GDM1 (cell line): ENCODE results near the gene TANC1.
"Not testable (repeated sequence)": the region's sequence is repeated elsewhere in the genome, so short reads cannot be mapped to it uniquely, and the experiment has no call there.

Source experiments
- DNase-seq: peaks from one replicate; lab custom pipeline; 2025; lab: John Stamatoyannopoulos, UW

The TANC1 gene

DNA sequence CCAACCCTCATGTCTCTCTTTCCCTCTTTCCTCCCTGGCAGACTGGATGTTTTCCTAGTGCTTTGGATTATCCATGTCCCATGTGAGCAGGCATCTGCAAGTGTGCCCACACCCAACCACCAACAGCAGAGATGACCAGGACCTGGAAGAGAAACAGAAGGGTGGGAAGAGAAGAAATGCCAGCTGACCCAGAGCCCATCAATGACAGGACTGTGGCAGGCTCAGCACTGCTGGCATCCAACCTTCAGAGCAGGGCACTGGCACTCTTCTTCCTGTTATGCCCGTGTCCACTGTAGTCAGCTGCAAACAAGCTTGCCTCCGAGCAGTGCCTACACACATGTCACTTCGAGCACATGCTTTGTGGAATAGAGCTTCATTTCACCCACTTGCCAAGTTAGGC lies 121.1 kb downstream of the TANC1 start:
- no peak for DNase-seq

DNA sequence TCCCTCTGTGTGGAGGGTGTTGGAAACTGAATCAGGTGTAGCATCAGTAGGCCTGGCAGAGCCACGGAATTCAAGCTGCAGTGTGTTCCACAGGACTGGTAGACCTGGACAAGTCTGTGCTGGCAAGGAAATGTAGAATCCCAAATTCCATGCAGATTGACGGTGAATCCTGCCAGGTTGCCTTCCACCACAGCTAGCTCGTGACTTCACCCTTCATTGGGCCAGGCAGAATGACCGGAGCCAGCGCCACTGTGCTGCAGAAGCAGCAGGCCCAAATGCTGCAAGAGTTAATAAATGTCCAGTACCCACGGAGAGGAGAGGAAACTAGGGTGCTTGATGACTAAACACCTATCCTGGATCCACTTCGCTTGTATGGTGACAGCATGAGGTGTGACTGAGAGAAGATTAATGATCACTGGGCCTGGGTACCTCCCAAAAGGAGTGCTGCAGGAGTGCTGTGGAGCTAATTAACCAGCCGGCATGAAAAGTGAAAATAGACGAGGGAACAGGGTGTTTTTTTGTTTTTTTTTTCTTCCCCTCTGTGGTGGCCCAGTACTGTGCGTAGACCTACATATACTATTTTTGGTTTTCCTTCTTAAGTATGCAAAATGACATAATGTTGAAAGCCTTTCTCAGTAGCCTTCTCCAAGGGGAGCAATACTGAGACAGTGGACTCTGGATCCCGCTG lies 122.2 kb downstream of the TANC1 start:
- DNase-seq = no peak

DNA sequence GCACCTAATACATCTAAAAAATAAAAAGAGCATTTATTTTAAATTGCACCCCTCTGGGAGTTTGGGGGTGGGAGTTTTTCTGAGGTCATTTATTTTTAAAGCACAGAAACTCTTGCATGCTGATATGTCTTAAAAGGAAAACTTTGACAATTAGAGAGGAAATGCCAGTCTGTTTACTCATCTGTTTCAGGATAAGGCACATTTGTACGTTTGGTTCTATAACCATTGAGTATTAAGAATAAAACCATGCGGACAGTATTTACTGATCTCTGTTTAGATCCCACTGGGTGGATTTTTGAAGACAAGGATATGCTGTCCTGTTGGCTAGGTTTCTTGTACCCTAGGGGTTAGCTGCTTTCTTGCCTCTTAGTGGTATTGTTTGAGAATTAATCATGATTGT lies 122.9 kb downstream of the TANC1 start:
- DNase-seq = no peak

DNA sequence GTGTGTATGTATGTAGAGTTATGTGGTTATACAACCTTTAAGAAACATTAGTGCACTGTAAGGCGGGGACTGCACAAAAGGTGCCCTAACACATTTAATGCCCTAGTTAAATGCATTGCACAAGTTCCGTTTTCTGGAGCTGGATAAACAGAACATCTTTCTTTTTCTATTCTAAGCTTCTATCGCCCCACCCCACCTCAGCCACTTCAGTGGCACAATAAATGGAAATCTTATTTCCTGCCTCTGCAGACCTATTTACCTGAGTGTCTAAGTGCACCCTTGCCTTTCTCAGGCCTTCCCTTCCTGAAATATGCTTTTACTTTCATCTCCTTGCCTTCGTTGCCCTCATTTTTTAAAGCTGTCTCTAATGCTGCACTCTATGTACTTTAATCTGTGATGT lies 123.5 kb downstream of the TANC1 start:
- no peak for DNase-seq

DNA sequence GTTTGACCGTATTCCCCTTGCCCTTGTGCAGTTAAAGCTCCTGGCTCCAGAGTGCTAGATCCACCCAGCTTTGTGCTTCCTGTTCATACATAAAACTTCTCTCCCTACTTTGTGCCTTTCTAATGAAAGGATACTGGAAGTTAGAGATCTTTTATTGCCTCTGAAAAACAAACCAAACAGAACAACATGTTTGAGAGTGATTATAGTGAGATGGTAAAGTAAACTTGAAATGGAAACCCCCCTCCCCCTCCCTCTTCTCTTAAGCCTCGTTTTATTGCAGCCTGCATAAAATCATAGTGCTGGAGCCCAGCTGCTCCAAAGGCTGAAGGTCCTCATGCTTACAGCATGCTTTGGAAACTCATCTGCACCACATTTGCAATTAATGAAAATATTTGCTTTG lies 125.1 kb downstream of the TANC1 start:
- no peak for DNase-seq

DNA sequence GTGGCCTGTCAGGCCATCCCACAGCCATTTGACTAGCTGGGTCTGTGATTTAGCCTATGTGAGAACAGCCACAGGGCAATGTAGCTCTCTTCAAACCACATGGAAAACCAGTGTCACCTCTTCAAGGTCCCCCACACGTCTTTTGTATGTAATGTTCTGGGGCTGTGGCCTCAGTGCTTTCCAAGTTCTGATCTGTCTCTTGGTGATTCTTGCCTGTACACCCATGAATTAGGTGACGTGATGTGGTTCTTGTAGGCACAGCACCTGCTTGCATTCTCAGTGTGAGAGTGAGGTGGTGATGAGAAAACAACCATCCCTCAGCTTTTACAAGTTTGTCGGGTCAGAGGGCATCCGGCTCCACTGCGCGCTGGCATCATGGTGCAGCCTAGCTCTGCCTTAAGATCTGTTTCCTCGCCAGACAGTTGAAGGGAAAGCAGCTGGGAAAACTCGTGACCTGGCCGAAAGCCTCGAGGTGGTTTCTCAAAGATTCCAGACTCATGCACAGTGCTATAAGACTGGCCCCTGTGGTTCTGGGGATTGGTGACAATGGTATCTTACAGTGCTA lies 125.8 kb downstream of the TANC1 start:
- DNase-seq = no peak

DNA sequence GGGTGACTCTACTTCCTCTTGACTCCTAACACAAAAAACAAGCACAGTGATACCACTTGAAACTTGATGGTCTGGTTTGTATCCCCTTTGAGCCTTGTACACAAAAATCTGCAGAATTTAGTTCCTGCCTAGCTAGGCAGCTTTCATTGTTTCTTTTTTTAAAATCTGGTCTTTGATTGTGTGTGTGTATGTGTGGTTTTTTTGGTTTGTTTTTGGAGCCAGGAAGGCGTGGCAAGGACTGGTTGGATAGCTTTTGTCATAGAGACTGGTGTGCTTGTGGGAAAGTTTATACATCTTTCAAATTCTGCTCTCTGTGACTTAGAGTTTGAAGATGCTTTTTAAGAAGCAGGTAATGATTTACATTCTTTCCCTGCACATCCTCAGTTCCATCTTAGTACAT lies 127.4 kb downstream of the TANC1 start:
- DNase-seq = no peak

DNA sequence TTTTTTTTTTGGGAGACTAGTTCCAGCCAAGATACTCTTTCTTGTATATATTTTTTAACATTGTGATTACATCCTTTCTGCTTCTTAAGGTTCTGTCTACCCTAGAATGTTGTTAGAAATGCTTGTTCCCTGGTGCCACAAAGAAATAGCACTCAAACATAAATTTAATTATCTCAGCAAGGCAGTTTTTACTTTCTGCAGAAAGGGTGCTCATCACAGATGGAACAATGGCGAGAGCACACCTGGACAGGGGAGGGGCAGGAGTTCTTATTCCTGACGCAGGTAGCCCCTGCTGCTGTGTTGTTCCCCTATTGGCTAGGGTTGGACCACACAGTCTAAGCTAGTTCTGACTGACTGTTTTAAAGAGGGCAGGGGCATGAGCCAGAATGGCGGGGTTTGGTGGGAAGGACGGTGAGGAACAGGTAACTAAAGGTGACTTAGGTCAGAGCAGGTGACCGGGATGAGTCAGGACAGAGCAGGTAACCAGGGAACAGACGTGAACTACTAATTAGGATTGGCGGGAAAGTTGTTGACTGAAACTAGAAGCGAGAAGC lies 127.9 kb downstream of the TANC1 start:
- DNase-seq = not testable (repeated sequence)

DNA sequence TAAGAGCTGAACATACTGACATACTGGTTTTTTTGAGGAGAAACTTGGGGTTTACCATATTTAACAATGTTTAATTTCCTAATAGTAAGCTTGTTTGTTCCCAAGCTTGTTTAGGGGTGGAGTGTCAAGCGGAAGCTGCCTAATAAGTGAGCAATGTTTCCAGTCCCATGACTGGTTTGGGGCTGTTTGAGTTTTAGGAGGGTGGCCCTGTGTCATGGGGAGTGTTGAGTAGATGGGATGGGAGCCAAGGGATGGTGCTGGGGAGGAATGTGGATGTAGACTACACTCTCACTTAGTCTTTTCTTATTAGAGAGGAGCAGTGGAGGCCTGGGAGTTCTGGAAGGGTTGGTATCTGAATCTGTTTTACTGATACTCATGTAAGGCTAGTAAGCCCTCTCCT lies 128.5 kb downstream of the TANC1 start:
- no peak for DNase-seq

DNA sequence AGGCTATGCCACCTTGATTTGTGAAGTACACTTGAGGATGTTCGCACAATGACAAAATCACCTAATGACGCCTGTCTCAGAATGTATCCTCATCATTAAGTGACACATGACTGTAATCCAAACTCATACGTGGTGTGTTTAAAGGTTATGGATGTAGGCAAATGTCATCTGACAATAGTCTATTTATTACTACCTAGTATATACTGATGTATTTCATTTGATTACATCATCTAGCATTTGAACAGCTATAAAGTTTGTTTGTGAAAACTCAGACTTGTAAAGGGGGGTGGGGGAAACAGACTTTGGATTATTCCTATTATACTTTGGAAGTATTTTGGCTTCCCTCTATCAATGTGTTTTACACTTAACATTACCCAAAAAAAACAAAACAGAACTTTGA lies 129.9 kb downstream of the TANC1 start:
- DNase-seq = no peak

DNA sequence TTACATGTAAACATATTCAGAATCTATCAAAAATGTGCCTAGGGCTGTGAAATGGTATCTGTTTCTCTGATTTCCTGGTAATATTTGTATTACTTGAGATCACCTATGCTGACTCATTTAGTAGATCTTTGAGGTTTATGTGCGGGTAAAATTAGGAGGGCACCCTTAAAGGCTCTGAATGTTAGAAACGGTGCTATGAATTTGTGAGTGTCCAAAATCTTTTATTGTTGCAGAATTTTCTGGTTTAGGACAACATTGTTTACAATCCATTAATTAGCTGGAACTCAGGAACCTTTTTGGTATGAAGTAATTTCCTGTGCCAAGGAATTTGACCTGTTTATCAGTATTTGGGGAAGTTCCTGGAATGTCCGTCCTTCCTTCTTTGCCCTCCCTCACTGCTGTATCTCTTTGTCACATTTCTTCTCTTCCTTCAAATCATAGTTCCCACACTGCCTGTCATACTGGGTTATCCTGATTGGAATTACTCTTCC lies 130.5 kb downstream of the TANC1 start:
- DNase-seq = no peak

DNA sequence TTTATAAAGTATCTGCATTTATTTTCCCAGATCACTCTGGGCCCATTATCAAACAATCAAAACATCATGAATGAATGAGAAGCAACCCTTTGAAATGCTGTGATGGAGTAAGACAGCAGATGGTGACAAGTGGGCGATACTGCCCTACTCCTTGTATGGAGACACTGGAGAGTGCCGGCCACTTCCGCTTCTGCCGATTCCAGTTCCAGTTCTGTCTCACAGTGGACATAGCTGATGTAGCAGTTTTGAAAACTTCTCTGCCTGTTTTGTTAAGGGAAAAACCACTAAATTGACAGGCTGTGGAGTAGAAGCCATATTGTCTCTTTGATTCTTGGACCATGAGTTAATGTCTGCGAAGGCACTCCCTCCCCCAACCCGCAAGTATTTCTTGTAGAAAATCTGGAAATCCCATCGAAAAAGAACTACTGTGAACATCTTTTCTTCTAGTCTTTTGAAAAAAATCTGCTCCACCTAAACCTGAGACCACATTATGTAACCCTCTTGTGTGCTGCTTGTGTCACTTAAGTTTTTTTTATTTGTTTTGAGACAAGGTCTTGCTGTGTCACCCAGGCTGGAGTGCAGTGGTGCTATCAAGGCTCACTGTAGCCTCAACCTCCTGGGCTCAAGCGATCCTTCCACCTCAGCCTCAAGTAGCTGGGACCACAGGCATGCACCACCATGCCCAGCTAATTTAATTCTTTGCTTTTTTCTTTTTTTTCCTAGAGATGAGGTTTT lies 133.5 kb downstream of the TANC1 start:
- DNase-seq = no peak

DNA sequence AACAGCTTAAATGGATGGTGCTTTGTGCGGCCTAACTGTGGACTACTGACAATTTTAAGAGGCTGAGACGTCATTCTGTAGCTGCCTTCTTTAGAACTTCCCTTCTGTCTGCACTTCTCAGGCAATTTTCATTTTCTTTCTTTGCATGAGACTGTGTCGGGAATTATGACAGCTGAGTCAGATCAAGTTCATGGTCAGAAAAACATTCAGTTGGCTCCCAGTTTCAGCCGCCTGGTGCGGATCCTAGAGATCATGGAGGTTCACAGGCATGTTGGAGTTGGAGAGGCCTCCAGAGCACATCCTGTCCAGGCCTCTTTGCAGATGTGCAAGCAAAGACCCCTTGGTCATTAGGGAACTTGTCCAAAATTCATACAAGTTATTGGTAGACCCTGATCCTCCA lies 135.0 kb downstream of the TANC1 start:
- DNase-seq = no peak

DNA sequence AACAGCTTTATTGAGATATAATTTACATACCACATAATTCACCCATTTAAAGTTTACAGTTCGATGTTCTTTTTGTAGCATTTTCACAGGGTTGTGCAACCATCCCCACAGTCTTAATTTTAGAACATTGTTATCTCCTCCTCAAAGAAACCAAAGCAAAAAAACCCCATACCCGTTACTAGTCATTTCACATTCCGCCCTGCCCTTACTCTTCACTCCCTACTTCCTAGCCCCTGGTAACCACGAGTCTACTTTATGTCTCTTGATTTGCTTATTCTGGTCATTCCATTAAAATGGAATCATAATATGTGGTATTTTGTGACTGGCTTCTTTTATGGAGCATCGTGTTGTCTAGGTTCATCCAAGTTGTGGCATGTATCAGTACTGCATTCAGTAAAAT lies 137.7 kb downstream of the TANC1 start:
- no peak for DNase-seq

DNA sequence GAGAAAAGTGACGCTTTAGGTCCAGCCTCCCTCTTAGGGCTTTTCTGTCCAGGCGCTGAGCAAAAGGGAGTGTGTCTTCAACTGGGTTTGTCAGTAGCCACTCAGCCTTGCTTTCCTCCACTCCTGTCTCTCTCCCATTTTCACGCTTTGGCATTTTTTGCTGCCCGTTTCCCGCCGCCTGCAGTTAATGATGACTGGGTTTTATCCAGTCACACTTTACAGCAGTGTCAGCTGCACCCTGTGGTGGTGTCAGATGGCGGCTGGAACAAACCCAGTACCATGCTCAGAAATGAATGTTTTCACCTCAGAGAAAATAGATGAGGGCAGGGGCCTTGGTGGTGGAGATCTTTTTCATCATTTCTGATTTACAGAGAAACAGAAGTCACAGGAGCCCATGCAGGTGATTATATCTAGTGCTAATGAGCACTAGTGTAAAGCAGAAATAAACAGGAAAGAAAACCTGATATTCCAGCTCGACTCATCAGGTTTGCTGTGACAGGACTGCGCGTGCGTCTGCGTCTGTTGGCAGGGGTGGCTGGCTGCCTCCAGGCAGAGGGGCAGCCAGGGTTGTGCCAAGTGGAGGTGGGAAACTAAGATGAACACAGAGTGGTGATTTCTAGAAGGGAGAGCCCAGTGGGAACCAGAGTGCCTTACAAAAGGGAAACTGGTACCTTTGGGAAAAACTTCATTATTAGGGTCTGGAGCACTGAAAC lies 139.9 kb downstream of the TANC1 start:
- no peak for DNase-seq

DNA sequence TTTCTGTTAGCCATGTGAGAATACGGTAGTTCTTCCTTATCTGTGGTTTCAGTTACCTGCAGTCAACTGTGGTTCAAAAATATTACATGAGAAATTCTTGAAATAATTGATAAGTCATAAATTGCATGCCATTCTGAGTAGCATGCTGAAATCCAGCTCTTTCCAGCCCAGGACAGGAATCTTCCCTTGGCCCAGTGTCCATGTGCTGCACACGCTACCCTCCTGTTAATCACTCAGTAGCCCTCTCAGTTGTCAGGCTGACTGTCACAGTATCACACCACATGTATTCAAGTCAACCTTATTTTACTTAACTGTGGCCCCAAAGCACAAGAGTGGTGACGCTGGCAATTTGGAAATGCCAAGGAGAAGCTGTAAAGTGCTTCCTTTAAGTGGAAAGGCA lies 141.1 kb downstream of the TANC1 start:
- no peak for DNase-seq

DNA sequence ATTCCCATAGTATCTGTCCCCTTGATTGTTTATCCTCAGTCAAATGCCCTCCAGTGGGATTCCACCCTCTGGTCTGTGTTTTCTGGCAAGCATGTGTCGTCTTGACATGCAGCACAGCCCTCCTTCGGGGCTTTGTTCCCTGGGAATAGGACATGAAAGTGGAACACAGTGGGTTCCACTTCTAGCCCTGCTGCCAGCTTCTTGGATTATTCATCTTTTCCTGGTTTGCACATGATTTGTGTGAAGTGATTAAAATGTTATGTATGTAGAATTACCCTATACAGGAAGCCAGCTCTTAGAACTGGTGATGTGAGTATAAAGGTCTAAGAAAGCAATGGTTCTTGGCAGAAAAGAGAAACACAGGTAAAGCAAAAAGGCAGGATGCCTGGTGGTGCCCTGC lies 142.3 kb downstream of the TANC1 start:
- no peak for DNase-seq

DNA sequence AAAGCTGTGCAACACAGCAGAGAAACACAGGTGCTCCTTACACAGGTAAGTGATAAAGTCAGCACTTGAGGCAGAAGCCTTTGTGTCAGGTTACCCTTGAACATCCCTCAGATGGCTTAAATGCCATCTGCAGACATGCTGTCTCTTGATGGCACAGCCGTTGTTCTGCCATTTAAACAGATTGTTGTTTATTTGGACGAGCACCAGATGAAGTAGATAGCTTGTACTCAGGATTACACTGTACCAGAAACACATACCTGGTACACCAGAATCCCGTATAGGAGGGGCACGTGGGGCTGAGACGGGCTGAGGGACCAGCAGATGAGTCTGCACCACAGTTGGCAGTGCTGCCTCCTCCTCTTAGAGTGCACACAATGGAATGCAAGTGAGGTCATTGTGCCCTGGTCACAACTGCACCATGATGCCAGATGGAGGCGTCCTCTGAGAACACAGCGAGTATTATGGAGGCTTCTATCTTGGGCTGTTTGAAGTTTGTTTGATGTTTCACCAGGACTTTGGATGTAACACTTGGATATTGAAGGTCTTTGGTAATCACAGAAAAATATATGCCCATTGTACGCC lies 143.0 kb downstream of the TANC1 start:
- no peak for DNase-seq

DNA sequence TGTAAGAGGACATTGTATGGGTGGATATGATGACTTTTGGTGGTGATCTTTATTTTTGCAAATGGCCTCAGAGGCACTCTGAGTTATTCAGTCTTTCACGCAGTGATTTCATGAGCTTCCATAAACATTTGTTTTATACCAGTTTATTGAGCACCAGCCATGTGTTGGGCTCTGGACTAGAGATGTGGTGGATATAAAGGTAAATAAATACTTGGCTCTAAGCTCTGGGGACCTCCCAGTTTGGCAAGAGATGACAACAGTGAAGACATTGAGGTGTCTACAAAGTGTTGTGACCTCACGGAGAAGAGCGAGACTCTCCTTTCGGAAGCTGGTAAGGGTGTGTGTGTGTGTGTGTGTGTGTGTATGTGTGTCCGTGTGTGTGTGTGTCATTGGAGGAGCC lies 146.4 kb downstream of the TANC1 start:
- no peak for DNase-seq

DNA sequence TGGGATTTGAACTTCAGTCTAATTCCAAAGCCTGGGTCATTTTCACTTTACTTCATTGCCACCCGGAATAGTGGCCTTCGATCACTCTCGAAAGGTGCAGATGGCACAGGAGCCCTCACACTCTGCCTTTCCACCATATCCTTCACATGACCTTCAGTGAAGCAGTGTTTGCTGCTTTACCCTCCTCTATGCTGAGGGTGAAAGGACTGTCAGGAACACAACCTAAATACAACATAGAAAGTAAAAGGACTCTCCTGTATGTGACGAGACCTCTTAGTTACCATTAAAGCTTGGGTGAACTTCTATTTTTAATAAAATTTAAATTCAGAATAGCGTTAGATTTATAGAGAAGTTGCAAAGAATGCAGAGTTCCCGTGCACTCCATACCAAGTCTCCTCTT lies 148.5 kb downstream of the TANC1 start:
- DNase-seq = no peak

DNA sequence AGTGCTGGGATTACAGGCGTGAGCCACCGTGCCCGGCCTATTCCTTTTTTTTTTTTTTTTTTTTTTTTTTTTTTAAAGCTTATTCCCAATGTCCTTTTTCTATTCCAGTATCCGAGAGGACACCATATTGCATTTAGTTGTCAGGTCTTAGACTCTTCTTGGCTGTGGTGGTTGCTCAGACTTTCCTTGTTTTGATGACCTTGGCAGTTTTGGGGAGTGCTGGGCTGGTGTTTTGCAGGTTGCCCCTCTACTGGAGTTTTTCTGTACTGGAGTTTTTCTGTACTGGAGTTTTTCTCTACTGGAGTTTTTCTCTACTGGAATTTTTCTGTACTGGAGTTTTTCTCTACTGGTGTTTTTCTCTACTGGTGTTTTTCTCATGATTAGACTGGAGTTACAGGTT lies 149.2 kb downstream of the TANC1 start:
- DNase-seq = no peak
